Spinal cord (tissue), 10 donors: ENCODE measurements around the gene PRKRIP1. TPM values are rescaled to one million over a fixed set of nuclear protein-coding genes. Genes with fewer than 3 reads are reported as not detected.
"Not testable (repeated sequence)": the region's sequence is repeated elsewhere in the genome, so short reads cannot be mapped to it uniquely, and the experiment has no call there.

Experiments
- DNase-seq, 6 donors: peaks; one replicate each; pipeline versions ENCODE4 v3.0.0 to v3.0.0-alpha.2; 2013 to 2015; ENCODE audit warnings: low spot score in 6 of 6, low read depth in 4 of 6
- H3K27ac ChIP-seq: one replicate; pipeline ENCODE4 v1.5.1; 2013; ENCODE audit warnings: low read depth, low read length, control low read depth
- H3K27me3 ChIP-seq: one replicate; pipeline ENCODE4 v1.6.1; 2013; ENCODE audit warnings: low read length; ENCODE audit not compliant: control insufficient read depth, insufficient read depth
- H3K36me3 ChIP-seq: one replicate; pipeline ENCODE4 v1.6.1; 2013; ENCODE audit warnings: low read length; ENCODE audit not compliant: control insufficient read depth, insufficient read depth
- H3K4me1 ChIP-seq: one replicate; pipeline ENCODE4 v1.6.1; 2013; ENCODE audit warnings: low read length; ENCODE audit not compliant: control insufficient read depth, insufficient read depth
- H3K4me3 ChIP-seq: one replicate; pipeline ENCODE4 v1.5.1; 2013; ENCODE audit warnings: low read depth, low read length, control low read depth
- H3K9me3 ChIP-seq: one replicate; pipeline ENCODE4 v1.6.1; 2013; ENCODE audit warnings: low read length; ENCODE audit not compliant: control insufficient read depth, insufficient read depth
- WGBS: methylation state at CpG from one replicate; pipeline ENCODE4 v1.1.5; 2013; ENCODE audit warnings: missing lambda C conversion rate; ENCODE audit not compliant: insufficient coverage; 5-methylcytosine and 5-hydroxymethylcytosine counted together
- polyA plus RNA-seq, 2 donors: library from polyadenylated mRNA; unstranded; fragments of 120-200 nt; gene quantifications; one replicate each; pipeline ENCODE4 v1.2.1, GENCODE V29; 2013; ENCODE audit not compliant: insufficient read length in 2 of 2
- total RNA-seq, 2 donors: library from RNA; depleted of rRNA in 1 of 2; stranded (reverse); fragments of 120-200 nt in 1 of 2; fragments of >200 nt in 1 of 2; gene quantifications; one replicate each; pipeline versions ENCODE4 v1.2.3 to v1.2.4, GENCODE V29; 2013 to 2014
- donor health status: healthy.

PRKRIP1 gene
- total and polyA plus RNA-seq, 4 donors, result 17.0 to 57.8 (median 41.1) TPM

DNA sequence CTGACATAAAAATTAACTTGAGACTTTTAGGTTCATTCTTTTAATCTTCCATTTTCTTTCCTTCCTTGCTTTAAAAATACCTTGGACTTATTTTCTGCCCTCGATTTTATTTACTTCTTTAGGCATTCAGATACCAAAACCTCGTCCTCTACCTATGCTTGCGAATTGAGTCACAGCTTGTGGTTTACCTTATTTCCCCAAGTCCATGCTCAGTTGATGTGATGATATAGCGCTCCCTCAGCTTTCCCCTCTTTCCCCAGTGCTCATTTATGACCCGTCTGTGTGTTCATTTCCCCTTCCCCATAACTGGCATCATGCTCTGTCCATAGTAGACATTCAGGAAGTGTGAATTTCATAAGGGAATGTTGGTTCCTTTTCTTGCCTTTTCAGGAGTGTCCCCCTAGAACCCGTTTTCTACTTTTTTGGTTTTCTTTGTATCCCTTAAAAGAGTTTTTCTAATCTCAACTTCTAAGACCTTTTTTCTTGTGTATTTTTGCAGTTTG is 19.1 kb upstream of the PRKRIP1 start:
- no peaks in the 10 kb centered on the region for H3K27me3 ChIP-seq
- DNase-seq, result no peak
- H3K4me3 ChIP-seq, result no peak overlapping the region
- H3K4me1 ChIP-seq, result no peaks in the 10 kb centered on the region
- no peaks in the 10 kb centered on the region for H3K9me3 ChIP-seq
- H3K27ac ChIP-seq, result no peak overlapping the region
- H3K36me3 ChIP-seq, result peaks cover 26% of the 10 kb centered on the region
- WGBS, result 83% methylated on average over 2 of the region's 6 CpGs

DNA sequence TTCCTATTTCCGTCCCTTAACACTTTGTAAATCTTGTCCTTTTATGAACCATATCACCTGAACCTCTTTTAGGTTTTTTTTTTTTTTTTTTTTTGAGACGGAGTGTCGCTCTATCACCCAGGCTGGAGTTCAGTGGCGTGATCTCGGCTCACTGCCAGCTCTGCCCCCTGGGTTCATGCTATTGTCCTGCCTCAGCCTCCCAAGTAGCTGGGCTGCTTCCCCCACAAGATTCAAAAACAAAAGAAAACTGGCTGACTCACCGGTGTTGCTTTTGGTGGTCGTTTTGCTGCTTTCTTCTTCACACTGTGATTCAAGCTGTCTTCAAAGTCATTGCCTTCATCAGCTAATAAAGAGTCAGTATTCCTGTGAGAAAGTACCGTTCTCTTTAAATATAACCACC is 15.3 kb upstream of the PRKRIP1 start:
- not testable (repeated sequence) for DNase-seq, H3K27ac ChIP-seq, H3K27me3 ChIP-seq, H3K4me3 ChIP-seq, H3K9me3 ChIP-seq, H3K4me1 ChIP-seq
- peaks cover 36% of the 10 kb centered on the region for H3K36me3 ChIP-seq
- WGBS, result 40% methylated on average over 4 of the region's 8 CpGs

DNA sequence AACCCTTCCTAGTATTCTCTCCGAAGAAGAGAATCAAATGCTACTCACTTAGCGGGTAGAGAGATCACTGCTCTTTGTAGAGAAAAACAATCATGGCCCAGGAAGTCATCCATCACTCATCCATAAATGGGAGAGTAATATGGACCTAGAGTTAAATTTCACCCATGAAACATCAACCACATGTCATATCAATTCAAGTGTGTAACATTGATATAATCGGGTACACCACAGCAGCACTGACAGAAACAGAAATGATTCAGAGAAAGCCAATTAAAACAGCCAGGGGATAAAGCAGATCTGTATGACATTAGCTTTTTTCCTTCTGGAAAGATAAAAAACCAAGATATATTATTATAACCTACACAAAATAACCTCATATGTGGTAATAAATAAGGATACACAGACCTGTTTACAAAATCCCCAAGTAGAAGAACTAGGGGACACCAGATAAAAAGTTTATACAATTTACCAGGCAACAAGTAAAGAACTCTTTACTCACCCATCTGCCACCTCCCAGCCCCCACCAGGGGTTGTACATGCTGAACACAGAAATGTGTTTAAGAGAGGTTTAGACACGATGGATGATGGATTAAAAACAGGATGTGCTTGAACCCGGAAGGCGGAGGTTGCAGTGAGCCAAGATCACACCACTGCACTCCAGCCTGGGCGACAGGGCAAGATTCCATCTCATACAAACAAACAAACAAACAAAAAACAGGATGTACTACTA is 14.3 kb upstream of the PRKRIP1 start:
- not testable (repeated sequence) for H3K27ac ChIP-seq, DNase-seq, H3K4me1 ChIP-seq, H3K27me3 ChIP-seq, H3K9me3 ChIP-seq, H3K4me3 ChIP-seq
- H3K36me3 ChIP-seq, result peaks cover 37% of the 10 kb centered on the region
- WGBS, result no CpG with 5 or more reads among the region's 7 CpGs

DNA sequence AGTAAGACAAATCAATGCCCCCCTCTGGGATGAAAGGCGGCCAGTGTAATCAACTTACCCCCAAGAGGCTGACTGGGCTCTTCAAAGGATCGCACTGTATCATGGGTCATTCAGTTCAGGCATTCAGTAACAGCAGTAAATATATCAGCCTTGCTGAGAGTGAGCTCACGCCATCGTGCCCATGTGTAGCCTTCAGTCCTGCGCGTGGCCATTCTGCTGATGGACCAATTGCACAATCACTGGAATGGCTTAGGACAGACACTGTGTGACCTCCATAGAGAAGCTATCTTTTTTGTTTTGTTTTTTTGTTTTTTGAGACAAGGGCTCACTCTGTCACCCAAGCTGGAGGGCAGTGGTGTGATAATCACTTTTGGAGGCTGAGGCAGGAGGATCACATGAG is 9.1 kb upstream of the PRKRIP1 start:
- Histone ChIP-seq H3K4me3 (no peak overlapping the region), H3K27ac (no peak overlapping the region), H3K9me3 (no peaks in the 10 kb centered on the region), H3K36me3 (peaks cover 29% of the 10 kb centered on the region), H3K27me3 (no peaks in the 10 kb centered on the region), H3K4me1 (no peaks in the 10 kb centered on the region)
- no peak for DNase-seq
- WGBS, result 71% methylated on average over 5 of the region's 6 CpGs

DNA sequence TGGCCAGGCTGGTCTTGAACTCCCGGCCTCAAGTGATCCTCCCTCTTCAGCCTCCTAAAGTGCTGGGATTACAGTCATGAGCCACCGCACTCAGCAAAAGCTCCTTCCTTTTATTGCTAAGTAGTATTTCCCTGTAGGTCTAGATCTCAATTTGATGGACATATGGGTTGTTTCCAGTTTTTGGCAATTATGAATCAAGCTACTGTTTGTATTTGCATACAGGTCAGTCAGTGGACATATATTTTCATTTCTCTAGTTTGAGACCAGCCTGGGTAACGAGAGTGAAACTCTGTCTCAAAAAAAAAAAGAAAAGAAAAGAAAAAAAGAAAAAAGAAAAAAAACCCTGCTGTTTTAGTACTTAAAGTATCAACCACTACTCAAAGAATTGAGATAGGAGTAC is 6.4 kb upstream of the PRKRIP1 start:
- no peaks in the 10 kb centered on the region for H3K27me3 ChIP-seq
- H3K4me1 ChIP-seq, result no peaks in the 10 kb centered on the region
- no peaks in the 10 kb centered on the region for H3K9me3 ChIP-seq
- H3K4me3 ChIP-seq, result no peak overlapping the region
- H3K27ac ChIP-seq, result no peak overlapping the region
- no CpG with 5 or more reads among the region's 3 CpGs for WGBS
- peaks cover 28% of the 10 kb centered on the region for H3K36me3 ChIP-seq
- no peak for DNase-seq

DNA sequence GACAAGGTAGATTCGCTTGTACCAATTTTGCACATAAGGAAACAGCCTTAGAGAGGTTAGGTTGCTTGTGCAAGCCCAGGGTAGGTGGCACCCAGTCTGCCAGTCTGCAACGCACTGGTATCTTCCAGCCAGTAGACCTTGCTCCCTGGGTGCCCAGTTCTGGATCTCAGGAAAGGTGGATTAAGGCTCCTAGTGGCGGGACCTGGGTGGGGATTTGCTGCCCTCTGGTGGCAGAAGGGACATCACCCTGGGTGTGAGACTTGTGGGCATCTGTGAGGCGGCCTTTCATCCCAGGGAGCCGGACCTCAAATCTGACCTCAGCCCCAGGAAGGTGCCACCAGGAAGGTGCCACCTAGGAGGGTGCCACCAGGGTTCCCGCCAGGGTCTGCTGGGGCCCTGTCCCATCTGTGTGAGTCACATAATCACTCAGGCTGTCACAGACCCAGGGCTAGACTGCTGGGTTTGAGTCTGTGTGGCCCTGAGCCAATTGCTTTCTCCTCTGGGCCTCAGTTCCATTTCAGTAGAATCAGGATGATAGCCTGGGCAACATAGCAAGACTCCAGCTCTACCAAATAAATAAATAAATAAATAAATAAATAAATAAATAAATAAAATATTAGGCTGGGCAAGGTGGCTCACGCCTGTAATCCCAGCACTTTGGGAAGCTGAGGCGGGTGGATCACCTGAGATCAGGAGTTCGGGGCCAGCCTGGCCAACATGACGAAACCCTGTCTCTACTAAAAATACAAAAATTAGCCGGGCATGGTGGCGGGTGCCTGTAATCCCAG is 5.3 kb upstream of the PRKRIP1 start:
- no peak overlapping the region for H3K27ac ChIP-seq
- peaks cover 8% of the 10 kb centered on the region for H3K4me1 ChIP-seq
- DNase-seq, result peak in 5 of 6 donors; percentile 42 to 88 (median 65)
- WGBS, result 36% methylated on average over 6 of the region's 12 CpGs
- no peaks in the 10 kb centered on the region for H3K9me3 ChIP-seq
- H3K27me3 ChIP-seq, result no peaks in the 10 kb centered on the region
- peaks cover 28% of the 10 kb centered on the region for H3K36me3 ChIP-seq
- H3K4me3 ChIP-seq, result no peak overlapping the region

DNA sequence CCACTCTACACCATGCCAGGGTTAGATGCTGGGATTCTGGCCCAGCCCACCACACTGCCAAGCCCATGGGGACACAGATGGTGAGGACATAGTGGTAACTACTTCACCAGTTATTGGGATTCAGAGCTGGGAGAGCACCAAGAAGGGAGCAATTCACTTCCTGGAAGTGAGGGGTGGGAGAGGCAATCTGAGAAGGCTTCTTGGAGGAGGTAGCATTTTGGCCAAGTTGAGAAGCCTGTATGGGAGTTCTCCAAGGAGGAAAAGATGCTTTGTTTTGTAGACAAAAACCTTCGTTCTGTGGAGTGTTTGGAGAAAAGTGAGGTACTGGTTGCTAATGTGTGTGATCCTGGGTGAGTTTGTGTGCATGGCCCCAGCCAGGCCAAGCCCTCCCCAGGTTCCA is 3.8 kb upstream of the PRKRIP1 start:
- Histone ChIP-seq H3K27me3 (no peaks in the 10 kb centered on the region), H3K36me3 (peaks cover 21% of the 10 kb centered on the region), H3K27ac (no peak overlapping the region), H3K4me1 (peaks cover 16% of the 10 kb centered on the region), H3K9me3 (no peaks in the 10 kb centered on the region), H3K4me3 (no peak overlapping the region)
- no peak for DNase-seq
- WGBS, result 100% methylated on average over 1 of the region's 1 CpG

DNA sequence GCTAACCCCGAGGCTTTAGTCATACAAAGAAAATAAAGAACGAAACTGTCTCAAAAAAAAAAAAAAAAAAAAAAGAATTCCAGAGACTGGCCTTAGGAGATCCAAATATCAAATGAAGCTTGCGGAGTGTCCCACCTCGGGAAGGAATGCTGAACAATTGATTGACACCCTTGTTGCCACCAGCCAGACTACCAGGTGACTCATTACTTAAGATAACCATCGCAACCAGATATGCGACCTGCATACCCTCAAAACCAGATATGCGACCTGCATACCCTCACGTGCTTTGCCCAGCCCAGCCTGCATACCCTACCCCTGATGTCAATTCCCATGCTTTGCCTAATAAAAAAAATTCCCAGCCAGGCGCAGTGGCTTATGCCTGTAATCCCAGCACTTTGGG is 2.7 kb upstream of the PRKRIP1 start:
- Histone ChIP-seq H3K4me1 (peaks cover 21% of the 10 kb centered on the region), H3K4me3 (no peak overlapping the region), H3K27me3 (no peaks in the 10 kb centered on the region), H3K9me3 (no peaks in the 10 kb centered on the region), H3K36me3 (peaks cover 20% of the 10 kb centered on the region), H3K27ac (no peak overlapping the region)
- DNase-seq, result no peak
- 88% methylated on average over 6 of the region's 9 CpGs for WGBS

DNA sequence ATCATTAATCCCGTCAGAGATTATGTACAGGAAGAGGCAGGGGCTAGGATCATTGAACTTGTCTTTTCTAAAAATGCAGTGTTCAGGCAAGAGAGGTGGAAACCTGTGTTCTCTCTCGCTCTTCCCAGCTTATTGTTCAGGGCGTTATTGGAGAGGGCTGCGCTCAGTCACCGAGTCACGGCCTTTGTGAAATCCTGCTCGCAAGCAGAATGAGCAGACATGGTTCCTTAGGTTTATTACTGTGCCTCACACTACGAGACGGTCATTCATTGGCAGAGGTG is 631 bp upstream of the PRKRIP1 start:
- peak overlapping the region; percentile 94 for H3K4me3 ChIP-seq
- no peaks in the 10 kb centered on the region for H3K9me3 ChIP-seq
- no peaks in the 10 kb centered on the region for H3K27me3 ChIP-seq
- 3% methylated on average over 9 of the region's 9 CpGs for WGBS
- peaks cover 32% of the 10 kb centered on the region for H3K36me3 ChIP-seq
- peaks cover 21% of the 10 kb centered on the region for H3K4me1 ChIP-seq
- H3K27ac ChIP-seq, result peak overlapping the region; percentile 96
- DNase-seq, result no peak

DNA sequence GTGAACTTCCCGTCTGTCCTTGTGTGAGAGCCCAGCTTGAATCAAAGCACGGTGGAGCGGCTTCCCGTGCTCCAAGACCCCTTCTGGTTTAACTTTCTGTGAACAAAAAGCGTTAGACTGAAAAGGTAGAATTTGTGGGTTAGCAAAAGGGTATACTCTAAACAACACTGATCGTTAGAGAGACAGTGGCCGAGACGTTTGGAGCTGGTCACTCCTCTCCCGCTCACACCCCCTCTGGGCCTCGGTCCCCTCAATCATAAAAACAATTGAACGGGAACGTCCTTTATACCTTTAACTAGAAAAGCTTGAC is 502 bp downstream of the PRKRIP1 start:
- no peaks in the 10 kb centered on the region for H3K27me3 ChIP-seq
- 0% methylated on average over 6 of the region's 12 CpGs for WGBS
- peaks cover 38% of the 10 kb centered on the region for H3K36me3 ChIP-seq
- peak in 1 of 6 donors; percentile 4 for DNase-seq
- peak overlapping the region; percentile 94 for H3K4me3 ChIP-seq
- H3K27ac ChIP-seq, result peak overlapping the region; percentile 96
- no peaks in the 10 kb centered on the region for H3K9me3 ChIP-seq
- H3K4me1 ChIP-seq, result peaks cover 21% of the 10 kb centered on the region
